GM21423 (cell line): ENCODE data around the gene GSG1L.

Experiments
- ATAC-seq: cut with Tn5 transposase; IDR thresholded peaks from one replicate; pipeline ENCODE4 v1.9.1; 2021; ENCODE audit warnings: mild to moderate bottlenecking, moderate library complexity; ENCODE audit not compliant: unreplicated experiment

Gene GSG1L

DNA sequence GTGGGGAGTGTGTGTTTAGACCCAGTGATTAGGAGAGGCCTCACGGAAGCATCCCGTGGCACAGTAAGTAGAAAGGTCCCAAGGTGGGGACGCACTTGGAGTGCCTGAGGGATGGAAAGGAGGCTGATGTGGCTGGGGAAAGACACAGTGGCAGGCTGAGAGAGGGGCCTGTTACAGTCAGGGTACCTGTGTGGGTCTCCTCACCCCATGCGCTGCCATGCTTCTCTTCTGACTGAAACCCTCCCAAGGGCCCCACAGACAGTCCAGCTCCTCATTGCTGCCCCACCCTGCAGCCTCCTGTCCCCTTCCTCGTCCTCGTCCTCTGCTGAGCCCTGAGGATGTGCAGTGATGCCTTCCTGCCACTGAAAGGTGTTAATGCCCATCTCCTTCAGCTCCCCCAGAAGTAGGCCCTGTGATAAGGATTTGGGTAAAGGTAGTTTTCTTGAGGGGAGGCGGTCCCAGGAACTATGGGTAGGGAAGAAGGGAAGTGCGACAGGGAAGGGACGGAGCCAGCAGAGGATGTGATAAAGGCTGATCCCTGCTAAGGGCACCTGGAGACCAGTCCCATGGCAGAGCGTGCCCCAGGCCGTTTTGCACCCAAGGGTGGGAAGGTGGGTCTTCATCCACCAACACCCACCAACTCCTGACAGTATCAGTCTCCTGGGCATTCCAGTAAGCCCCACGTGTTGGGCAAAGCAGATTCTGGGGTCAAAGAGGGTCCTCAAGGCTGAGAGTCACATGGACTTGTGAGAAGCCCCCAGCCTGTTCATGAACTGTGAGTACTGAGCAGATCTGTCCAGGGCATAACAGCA lies 237.2 kb downstream of the GSG1L start:
- ATAC-seq, result no peak

DNA sequence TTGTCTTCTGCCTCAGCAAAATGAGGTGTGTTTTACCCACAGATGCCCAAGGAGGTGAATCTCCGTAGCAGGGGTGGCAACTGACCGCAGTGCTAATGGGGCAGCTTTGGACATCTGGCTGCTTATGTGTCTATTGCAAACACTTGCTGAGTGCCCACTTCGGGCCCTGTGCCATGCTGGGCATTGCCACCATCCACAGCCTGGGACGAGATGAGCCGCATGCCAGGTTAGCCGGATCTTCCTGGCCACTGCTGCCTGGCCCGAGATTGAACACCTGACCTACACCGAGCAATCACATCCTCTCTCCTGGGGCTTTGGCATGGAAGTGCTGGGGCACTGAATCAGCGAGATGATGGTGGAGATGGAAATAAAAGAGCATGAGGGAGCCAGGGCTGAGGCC lies 238.7 kb downstream of the GSG1L start:
- no peak for ATAC-seq

DNA sequence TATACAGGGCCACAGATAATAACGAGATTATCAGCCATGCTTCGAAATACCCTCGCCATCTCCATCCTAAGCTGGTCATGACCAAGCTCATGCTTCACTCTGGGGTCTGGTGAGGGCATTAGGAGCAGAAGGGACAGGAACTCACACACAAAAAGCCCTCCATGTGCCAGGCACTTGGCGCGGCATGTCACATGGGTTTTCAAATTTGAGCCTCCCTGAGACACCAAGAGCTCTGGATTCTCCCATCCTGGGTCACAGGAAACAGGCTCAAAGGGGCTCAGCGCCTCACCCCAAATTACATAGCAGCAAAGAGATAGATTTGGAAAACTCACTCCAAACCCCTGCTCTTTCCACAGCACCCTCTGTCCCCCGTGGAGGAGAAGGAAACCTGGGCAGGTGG lies 239.5 kb downstream of the GSG1L start:
- ATAC-seq, result no peak

DNA sequence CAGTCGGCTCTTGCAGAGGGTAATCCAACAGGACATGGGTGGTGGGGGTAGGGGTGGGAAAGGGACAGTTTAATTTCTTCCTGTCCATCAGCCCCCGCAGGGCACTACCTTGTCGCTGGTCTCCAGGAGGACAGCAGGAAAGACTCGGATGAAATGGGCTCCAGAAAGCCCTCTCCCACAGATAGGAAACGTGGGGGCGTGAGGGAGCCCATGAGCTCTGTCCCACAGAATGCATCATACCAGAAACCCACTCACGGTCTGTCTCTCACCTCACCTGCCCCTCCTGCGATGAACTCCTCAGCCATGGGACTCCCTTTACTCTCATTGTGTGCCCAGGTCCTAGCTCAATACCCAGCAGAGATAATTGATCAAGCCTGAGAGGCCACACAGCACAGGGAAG lies 240.1 kb downstream of the GSG1L start:
- ATAC-seq, result no peak

DNA sequence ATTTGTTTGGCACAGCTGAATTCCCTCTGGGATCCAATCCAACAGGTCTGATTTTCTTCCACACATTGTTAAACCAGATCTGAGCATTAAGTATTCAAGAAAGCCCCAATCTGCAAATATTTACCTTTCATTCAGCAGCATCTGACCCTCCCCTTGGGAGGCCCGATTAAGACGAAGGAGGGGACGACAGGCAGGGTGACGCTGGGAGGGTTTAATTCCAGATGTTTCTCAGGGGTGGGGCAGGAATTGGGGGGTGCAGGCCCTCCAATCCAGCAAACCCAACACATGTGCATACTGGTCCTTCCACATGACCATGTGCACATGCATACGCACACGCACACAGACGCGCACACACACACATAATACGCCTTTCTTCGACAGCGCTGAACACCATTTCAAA lies 240.5 kb downstream of the GSG1L start:
- ATAC-seq, result no peak

DNA sequence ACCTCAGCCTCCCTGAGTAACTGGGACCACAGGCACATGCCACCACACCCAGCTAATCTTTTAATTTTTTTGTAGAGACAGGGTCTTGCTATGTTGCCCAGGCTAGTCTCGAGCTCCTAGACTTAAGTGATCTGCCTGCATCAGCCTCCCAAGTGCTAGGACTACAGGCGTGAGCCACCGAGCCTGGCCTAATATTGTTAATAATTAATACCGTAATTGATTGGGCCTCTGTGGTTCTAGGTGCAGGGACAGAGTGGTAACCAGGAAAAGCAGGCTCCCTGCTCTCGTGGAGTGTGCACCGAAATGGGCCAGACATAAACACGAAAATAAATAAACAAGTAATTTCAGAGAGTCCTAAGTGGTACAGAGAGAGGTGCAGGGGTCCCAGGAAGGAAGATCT lies 241.0 kb downstream of the GSG1L start:
- no peak for ATAC-seq

DNA sequence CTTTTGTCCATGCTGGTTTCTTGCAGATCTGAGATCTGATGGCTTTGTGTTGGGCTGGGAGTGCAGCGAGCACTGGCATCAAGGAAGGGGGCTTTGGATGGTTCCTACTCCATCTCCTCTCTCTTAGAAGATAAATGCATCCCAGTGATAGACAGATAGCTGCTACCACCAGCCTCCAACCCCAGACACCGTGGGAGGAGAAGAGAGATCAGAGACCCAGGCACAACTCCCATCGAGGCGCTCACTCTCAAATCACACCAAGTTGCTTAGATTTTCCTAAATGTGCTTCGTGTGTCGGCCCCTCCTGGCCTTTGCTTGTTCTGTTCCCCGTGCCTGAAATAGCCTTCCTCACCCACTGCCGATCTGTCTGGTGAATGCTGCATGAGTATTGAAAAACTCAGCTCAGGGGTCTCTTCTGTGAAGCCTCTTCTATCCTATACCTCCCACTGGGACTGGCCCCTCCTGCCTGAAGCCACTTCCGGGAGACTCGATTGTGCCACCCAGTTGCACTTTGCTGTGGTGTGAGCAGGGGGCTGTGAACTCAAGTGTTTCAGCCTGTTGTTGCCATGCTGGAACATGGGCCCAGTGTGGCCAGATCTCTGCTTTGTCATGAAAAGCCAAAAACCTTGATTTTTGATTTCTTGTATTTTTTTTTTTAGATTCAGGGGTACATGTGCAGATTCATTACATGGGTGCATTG lies 242.7 kb downstream of the GSG1L start:
- no peak for ATAC-seq

DNA sequence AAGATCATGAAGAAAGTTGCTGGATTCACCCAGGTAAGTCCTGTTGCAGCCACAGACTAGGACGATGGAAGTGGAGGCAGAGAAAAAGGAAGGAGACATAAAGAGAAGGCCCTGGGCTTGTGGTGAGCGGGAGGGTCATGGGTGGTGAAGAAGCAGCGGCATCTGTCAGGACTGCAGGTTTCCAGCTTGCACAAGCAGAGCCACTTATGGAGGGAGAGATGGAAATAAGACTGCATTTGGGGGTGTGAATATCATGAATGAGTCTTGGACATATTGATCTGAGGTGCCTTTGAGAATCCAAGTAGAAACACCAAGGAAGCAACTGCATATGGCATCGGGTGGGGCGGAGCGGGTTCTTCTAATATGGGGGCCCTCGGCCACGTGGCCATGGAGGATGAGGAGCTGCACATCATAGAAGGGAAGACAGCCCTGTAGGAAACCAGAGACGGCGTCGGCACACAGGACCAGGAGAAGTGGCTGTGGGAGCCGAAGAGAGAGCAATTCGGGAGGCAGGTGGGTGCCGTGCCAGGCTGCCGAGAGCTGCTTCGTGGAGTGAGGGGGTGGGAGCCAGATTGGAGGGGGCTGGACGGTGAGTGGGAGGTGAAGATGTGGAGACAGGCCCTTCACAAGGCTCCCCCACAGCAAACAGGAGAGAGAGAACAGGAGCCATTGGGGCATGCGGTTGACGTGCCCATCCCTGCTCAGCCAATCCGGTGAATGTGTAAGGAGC lies 243.5 kb downstream of the GSG1L start:
- no peak for ATAC-seq

DNA sequence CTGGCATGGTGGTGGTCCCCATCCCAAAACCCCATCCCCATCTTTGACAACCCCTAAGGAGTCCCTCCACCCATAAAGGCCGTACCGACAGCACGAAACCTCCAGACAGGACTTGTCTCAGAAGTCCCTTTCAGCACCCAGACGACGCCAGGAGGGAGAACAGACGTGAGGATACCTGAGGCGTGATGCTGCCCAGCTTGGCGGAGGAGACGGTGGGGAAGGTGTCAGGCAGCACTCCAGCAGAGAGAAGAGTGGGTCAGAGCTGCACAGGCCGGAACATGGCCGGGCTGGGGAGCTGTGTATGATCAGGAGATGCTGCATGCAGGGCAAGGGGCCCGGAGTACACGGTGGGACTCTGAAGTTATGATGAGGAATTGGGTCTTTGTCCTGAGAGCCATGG lies 244.2 kb downstream of the GSG1L start:
- no peak for ATAC-seq

DNA sequence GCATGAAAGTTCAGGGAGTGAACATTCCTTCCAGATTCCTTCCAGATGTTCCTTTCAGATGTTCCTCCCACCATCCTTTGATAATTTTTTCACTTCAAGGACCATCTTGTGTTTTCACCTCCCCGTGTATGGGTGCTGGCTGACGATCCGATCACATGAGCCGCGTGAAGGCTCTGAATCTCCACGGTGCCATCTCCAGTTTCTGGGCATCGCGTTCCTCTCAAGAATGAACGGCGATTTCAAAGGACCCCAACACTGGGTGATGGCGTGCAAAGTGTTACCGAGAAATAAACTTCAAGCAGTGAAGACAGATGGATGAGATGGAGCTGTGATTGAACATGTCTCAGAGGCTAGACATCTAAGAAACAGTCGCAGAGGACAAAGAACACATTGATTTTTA lies 245.3 kb downstream of the GSG1L start:
- no peak for ATAC-seq

DNA sequence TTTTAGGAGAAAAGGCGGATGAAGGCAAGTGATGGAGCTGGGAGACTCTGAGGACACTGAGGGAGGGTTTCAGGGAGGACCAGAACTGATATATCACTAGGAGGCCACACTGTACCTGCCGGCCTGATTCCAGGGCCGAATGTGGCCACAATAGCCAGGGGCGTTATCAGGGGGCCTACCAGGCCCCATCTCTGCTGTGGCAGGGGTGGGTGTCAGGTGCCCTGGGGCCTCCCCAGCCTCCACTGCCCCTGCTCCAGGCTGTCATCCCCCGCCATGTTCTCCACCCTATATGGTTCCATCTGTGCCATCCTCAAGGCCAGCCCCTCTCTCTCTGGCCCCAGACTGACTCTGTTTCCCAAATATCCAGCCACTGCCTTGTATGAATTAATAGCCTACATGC lies 246.5 kb downstream of the GSG1L start:
- no peak for ATAC-seq

DNA sequence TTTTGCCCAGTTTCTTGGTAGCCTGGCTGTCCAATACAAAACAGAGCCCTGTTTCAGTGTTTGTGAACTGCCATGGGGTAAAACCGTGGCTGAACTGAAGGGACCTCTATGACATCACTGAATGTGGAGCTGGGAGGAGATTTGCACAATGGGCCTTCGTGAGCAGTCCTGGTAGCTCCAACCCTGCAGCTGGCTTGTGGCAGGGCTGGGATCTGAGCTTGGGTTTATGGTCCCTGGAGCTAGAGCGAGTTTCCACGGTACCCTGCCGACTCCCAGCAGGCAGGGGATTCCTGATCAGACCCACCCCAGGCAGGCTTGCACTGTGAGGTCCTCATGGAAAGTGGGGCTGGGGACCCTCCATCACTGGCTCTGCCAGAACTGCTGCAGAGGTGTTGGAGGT lies 247.0 kb downstream of the GSG1L start:
- no peak for ATAC-seq

DNA sequence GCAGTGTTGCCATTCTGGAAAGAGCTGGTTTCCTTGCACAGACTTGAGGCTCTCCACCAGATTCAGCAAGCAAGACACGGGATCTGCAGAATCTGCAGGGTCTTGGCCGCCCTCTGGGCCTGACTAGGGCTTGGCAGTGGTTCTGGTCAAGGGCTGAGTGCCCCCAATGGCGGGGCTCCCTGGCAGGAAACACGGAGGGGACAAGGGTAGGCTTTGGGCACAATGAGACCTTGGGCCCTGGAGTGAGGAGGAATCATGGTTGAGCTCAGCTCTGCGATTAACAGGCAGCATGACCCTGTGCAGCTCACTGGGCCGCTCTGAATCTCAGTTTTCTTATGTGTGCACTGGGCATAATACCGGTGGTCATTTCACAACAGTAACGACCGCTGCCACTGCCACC lies 249.9 kb downstream of the GSG1L start:
- ATAC-seq, result no peak

DNA sequence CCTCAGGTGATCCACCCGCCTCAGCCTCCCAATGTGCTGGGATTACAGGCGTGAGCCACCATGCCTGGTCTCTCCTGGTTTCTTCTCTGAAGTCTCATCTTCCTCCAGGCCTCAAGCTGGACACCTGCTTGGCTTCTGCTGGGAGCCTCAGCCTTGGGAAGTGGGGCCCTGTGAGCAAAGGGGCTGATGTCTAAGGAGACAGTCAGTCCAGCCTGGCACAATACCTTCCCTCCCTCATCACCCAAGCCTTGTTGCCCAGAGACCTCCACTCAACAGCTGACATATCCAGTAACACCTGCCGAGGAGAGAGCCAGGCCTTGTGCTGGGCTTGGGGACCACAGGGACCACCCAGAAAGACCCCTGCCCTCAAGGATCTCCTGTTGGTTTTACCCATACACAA lies 251.6 kb downstream of the GSG1L start:
- ATAC-seq, result no peak

DNA sequence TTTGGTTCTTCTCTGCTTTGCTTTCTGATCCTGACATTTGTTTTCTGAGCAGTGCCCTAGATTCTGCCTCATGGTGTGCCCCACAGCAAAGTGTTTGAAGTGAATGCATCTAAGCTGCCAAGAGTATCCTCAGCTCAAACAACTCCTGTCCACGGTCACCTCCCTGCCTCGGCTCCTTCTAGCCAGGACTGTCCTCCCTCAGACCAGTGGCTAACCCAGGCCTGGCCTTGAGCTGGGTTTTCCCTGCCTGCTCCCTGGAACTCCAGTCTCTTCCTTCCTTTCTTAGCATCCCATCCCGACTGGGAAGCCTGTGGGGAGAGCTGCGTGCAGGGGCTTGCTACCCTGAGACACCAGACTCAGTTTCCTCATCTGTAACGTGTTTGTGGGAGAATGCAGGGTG lies 256.5 kb downstream of the GSG1L start:
- ATAC-seq, result no peak

DNA sequence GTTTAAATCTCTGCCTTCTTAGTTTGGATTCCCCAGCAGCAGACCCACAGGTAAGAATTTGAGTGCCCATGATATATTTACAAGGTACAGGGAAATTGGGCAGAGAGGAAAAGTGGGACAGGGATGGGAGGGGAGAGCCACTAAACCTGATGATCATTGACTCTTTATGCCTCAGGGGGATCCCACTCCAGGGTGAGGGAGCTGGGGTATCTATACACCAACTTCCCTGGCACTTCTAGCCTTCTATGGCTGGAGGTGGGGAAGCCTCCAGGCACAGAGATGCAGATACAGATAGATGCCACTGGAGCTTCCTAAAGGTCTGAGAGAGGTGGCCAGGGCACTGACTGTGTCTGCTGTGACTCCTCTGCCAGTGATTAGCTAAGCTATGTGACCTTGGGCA lies 257.1 kb downstream of the GSG1L start:
- no peak for ATAC-seq

DNA sequence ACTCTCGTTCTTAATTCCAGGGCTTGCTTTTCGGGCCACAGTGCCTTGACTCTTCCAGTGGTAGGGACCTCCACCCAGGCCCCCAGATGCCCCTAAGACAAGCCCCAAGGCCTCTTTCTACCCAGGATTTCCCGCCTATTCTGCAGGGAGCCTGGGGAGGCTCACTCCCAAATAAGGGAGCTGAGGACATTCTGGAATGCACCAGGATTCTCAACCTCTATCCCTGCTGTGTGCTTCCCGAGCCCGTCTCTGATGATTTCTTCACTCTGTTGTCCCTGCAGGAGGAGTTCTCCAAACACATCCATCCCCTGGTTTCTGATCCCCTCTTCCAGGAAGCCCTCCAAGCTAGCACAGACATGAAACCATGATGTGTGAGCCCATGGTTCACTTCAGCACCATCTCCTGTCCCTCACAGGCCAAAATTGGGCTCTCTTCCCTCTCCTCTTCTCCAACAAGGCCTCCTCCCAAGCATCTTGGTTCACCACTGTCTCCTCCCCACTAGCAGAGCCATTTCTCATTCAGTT lies 257.6 kb downstream of the GSG1L start:
- no peak for ATAC-seq

DNA sequence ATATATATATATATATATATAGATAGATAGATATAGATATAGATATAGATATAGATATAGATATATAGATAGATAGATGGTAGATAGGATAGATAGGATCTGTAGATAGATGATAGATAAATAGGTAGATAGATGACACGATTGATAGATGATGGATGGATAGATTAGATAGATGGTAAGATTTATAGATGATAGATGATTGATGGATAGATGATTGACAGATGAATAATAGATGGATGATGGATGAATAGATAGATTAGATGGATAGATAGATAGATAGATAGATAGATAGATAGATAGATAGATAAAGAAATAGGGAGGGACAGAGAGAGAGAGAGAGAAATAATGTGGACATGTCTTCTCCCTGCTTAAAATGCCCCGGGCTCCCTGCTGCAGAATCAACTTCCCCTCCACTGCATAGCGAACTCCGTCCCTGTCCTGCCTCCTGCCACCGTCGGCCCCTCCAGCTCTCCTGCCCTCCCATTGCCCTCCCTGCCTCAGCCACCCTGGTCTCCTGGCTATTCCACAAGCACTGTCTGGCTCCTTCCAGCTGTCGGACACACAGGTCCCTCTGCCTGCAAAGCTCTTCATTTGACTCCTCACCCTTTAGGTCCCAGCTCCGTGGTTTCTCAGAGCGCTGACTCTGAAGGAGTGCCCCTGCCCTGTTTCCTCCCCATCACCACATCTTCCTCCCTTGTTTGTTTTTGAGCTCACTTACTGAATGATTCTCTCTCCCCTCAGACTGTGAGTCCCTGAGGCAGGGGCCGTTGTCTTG lies 259.6 kb downstream of the GSG1L start:
- ATAC-seq, result no peak

DNA sequence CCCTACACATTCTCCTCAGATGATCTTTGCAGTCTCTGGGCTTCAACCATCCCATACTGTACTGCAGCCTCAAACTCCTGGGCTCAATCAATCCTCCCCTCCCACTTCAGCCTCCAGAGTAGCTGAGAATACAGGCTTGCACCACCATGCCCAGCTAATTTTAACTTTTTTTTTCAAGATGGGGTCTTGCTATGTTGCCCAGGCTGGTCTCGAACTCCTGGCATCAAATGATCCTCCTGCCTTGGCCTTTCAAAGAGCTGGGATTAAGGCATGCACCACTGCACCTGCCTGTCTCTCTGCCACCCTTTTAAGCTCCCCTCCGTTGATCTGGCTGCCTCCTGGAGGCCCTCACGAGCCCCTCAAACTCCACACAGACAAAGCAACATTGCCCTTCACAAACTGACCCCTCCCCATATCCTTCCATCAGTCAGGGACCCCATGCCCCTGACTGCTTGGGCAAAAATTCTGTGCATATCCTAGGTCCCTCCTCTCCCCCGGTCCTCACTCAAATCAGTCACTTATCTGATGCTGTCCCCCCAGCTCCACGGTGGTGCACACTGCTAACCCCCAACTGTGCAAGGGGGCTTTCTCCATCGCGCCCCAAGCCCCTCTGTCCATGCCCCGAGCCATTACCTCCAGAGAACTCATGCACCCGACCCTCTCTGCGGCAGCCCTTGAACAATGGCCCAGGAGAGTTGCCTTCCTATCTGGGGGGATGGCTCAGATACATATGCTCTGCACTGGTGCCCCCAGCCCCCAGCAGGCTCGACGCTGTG lies 260.7 kb downstream of the GSG1L start:
- ATAC-seq, result no peak

DNA sequence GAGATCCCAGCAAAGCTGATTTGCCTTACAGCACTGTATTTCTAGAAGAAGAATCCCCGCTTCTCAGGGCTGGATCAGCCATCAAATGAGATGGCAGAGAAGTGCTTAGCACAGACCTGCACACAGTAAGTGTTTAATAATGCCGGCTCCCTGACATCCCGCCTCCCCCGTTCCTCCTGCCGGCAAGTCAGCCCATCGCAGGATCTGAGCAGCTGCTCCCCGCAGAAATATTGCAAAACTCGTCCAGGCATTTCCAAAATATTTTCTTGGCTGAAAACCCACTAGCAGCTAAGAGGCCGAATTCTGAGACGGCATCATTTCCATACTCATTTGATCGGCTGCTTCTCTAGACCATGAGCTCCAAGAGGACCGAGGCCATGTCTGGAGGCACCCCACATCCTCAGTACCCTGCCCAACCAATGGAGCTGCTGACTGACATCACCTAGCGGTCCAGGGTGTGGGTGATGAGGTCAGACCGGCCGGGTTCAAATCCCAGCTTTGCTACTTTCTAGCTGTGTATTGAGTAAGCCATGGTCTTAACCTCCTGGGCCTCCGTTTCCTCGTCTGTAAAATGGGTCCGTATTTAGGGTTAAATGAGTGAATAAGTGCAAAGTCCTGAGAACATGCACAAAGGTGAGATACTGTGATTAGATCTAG lies 262.1 kb downstream of the GSG1L start:
- ATAC-seq, result no peak
